Right forelimb (tissue), 1 donor: Measurements from ENCODE around the gene MBD6.
"Not testable (repeated sequence)": the region's sequence is repeated elsewhere in the genome, so short reads cannot be mapped to it uniquely, and the experiment has no call there.

Experiments
- DNase-seq: peaks from one replicate; pipeline ENCODE4 v3.0.0-alpha.2; 2018

The MBD6 gene

DNA sequence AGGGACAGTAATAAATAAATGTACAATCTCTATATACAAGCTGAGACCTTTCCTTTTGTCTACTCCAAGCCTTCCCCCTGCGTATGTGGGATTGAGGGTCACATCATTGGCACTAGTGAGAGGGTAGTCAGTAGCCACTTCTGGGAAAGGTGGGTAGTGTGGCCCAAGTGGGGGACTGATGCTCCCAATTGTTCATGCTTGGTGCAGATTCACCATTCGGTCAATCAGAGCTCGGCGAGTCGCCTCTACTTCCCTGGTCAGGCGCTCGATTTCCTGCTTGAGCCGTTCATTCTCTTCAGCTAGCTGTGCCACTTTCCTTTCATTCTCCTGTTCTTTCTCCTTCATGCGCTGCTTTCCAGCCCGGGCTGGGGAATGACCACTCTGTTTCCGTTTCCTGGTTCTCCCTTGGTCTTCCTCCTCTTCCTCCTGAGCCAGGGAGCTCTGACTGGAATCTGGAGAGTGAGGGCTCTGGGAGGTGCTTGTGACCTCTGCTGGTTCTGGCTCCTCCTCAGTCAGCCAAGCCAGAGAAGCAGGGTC is 5.9 kb upstream of the MBD6 start:
- DNase-seq = no peak

DNA sequence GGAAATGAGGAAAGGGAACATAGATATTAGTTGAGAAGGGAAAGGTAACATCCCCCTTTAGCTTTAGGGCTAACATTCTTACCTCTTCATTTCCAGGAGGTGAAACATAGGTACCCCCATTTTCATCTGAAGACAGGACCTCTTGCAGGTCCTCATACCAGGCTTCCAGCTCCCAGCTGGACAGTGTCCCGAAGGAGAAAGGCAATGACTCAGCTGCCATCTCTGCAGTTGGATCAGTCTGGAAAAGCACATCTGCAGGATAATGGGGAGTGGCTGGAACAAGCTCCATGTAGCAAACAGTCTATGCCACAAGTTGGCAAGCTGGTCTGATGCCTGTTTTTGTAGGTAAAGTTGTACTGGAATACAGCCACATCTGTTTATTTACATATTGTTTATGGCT is 5.4 kb upstream of the MBD6 start:
- DNase-seq = no peak

DNA sequence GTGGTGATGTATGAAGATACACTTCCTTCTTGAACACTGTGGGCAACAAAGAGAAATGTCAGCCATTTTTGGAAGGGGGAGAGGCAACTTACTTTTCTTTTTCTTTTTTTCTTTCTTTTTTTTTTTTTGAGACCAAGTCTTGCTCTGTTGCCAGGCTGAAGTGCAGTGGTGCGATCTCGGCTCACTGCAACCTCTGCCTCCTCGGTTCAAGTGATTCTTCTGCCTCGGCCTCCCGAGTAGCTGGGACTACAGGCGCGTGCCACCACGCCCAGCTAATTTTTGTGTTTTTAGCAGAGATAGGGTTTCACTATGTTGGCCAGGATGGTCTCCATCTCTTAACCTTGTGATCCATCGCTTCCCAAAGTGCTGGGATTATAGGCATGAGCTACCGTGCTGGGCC is 4.9 kb upstream of the MBD6 start:
- DNase-seq = not testable (repeated sequence)

DNA sequence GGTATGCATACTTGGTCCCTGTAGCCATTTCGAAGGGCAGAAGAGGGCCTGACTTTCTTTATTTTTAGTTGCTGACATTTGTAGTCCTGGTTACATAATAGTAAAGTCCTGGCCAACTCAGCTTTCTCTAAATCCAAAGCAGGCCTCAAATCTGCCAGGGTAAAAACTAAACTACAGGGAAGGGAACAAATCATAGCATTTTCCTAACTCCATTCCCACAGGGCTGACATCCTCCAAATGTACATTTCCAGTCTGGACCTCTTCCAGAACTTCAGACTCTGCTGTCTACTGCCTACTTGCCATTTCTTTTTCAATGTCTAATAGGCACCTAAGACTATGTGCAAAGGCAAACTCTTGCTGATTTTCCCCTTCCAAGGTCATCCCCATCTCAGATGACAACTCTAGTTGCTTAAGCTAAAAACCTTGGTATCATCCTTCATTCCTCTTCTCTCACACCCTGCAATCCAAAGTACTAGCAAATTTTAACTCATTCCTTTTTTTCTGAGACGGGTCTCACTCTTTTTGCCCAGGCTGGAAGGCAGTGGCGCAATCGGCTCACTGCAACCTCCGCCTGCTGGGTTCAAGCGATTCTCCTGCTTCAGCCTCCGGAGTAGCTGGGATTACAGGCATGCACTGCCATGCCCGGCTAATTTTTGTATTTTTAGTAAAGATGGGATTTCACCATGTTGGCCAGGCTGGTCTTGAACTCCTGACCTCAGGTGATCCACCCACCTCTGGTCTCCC is 4.3 kb upstream of the MBD6 start:
- no peak for DNase-seq

GRCh38 chr12:57518920-57519795 is 3.5 kb upstream of the MBD6 start:
- DNase-seq = no peak

GRCh38 chr12:57519796-57520052 is 2.9 kb upstream of the MBD6 start:
- DNase-seq = peak; percentile 72

DNA sequence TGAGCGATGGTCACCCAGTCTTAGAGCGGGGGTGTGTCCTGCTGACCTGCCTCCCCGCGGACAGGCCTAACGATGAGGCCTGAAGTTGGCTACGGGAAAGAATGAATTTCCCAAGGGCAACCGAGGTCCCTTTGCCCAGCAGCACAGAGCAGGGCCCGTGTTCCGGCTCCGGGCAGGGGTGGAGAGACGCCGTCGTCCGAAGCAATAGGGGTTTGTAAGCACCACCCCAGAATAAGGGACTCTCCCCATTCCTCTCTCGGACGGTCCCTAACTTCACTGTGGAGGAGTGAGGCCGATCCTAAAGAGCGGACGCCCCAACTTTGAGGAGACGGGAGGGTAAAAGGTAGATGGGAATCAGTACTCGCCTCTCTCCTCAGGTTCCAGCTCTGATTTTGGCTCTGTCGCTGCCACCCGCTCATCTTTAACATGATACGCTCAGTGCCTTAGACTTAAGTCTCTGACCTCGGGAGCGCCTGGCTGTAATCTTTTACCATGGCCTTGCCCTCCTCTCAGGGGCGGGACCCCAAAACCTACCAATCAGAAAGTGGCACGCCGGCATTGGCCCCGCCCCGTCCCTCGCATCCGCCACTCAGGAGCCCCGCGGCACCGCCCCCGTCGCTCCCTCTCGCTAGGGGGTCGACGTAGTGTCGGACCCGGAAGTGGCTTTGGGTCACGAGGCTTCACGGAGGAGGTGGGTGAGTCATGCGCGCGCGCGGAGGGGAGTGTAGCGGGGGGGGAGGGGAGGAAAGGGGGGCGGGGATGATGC is 2.4 kb upstream of the MBD6 start, which contains the start of gene DDIT3:
DDIT3 (minus strand) TSS at position 462 of the 766 bp plus-strand sequence. CDS start 3,108 bp downstream, outside the sequence.
- DNase-seq = peak; percentile 100

DNA sequence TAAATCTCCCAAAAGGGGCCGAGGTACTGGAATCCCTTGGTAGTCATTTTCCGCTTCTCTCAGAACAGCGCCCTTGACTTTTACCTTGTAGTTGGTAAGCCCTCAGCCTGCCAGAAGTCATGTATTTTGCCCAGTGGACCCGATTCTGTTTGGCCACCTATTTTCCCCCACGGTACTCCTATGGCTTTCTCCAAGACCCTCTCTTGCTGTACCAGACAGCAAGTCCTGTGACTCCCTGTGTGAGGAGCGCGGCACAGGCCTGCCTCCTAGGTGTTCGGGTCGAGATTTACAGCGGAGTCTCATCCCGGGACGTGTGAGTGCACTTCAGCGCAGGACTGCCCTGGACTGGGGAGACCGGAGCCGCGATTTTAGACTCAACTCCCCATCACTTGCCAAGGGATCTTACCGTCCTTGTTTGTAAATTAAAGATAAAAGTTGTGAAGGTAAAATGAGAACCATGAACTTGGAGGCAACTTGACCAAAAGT is 1.1 kb upstream of the MBD6 start:
- DNase-seq = no peak

DNA sequence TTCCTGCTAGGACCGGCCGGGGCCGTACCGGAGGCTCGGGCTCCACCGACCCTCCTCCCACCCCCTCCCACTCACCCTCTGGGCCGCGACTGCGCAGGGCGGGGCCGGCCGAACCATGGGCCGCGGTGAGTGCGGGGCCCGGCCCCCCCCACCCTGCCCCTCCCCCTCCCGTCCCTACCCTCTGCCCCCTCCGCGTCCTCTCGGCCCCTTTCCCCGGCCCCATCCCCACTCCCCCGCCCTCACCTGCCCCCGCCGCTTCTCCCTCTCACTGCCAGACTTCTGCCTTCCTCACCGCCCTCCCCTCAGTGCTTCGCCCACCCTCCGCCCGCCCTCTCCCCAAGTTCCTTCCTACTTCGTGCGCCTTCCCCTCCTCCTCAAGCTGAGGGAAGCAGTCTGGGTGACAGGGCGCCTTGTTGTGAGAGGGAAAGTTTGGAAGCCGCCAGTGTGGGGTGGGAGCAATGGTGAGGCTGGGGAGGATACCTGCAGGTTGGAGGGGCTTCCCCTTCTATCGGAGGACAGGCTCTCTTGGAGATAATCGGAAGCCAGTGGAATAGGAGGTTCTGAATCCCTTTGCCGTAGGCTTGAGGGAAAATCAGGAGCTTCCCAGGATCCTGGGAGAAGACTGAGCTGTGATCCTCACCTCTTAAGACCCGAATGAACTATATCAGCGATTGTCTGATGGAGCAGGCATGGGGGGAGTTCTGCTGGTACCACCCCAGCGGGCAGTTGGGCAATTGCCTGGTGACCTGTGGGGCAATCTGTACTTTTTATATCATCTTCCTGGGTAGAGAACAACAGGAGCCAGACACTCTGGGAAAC is 472 bp downstream of the MBD6 start:
- peak; percentile 85 for DNase-seq

- no peak for DNase-seq
Observed at GRCh38 chr12:57523706-57524614, 1.3 kb downstream of the MBD6 start.

GRCh38 chr12:57524814-57525614 is 2.4 kb downstream of the MBD6 start:
- no peak for DNase-seq

GRCh38 chr12:57525615-57526383 is 3.2 kb downstream of the MBD6 start:
- no peak for DNase-seq

- DNase-seq = no peak
Observed at GRCh38 chr12:57526477-57527126, 4.0 kb downstream of the MBD6 start.

- no peak for DNase-seq
Observed at GRCh38 chr12:57527184-57527583, 4.6 kb downstream of the MBD6 start.

- DNase-seq = no peak
Observed at GRCh38 chr12:57528176-57528575, 5.6 kb downstream of the MBD6 start.

DNA sequence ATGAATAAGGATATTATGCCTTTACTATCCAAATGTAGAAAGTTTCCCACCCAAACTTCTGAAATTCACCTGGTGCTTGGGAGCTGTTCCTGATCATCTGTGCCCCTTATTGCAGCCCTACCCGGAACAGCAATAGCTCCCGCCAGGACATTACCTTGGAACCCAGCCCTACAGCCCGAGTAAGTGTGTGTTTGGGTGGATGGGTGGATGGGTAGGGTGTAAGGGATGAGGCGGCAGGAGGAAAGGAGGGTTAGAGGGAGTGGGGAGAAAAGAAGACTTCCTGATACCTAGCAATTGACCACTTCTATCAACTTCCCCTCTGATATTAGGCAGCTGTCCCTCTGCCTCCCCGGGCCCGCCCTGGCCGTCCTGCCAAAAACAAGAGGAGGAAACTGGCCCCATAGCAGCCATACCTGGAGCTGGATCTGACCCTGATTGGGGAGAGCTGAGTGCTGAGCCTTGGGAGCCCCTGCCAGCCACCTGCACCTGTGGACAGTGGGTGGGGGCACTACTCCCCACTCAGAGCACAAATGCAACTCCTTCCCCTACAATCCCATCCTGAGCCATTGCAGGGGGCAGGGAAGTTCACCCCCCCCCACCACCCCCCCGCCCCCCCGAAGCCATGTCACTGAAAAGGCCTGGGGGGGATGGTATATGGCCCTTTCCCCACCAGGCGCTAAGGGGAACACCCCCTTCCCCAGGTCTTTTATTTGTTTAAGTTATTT is 6.4 kb downstream of the MBD6 start:
- no peak for DNase-seq

GRCh38 chr12:57529831-57530230 is 7.2 kb downstream of the MBD6 start:
- DNase-seq = no peak
